KMS-11 (cell line): ENCODE data around the gene DNAJB8.

Source experiments
- H2AFZ ChIP-seq: fragments of 200-600 bp; sonication (generic); 2 replicates; pipeline ENCODE4 v1.6.1; 2016; ENCODE audit warnings: antibody characterized with exemption, mixed run types, low read depth
- H3K27ac ChIP-seq: fragments of 200-600 bp; sonication (generic); 2 replicates; pipeline ENCODE4 v1.6.1; 2016; ENCODE audit warnings: mild to moderate bottlenecking, mixed run types
- H3K27me3 ChIP-seq: fragments of 200-600 bp; sonication (generic); 2 replicates; pipeline ENCODE4 v1.6.1; 2017; ENCODE audit warnings: mild to moderate bottlenecking, low read depth, mixed run types, moderate library complexity; ENCODE audit not compliant: insufficient read depth
- H3K36me3 ChIP-seq: fragments of 200-600 bp; sonication (generic); 2 replicates; pipeline ENCODE4 v1.6.1; 2017; ENCODE audit warnings: mild to moderate bottlenecking, mixed run types; ENCODE audit not compliant: insufficient read depth
- H3K4me1 ChIP-seq: fragments of 200-600 bp; sonication (generic); 2 replicates; pipeline ENCODE4 v1.6.1; 2016; ENCODE audit warnings: mild to moderate bottlenecking, low read depth, mixed run types; ENCODE audit not compliant: poor library complexity, severe bottlenecking
- H3K4me2 ChIP-seq: fragments of 200-600 bp; sonication (generic); 2 replicates; pipeline ENCODE4 v1.7.0; 2016; ENCODE audit warnings: mild to moderate bottlenecking, mixed run types
- H3K4me3 ChIP-seq: fragments of 200-600 bp; sonication (generic); IDR thresholded peaks from 2 replicates; pipeline ENCODE4 v1.6.1; 2017; ENCODE audit warnings: low read depth, low read length, mixed read lengths; ENCODE audit not compliant: insufficient read depth
- H3K79me2 ChIP-seq: fragments of 200-600 bp; sonication (generic); 2 replicates; pipeline ENCODE4 v1.6.1; 2016; ENCODE audit warnings: low read depth, mixed run types; ENCODE audit not compliant: insufficient read depth
- H3K9ac ChIP-seq: fragments of 200-600 bp; sonication (generic); 2 replicates; pipeline ENCODE4 v1.6.1; 2016; ENCODE audit warnings: mild to moderate bottlenecking, mixed run types
- H4K20me1 ChIP-seq: fragments of 200-600 bp; sonication (generic); 2 replicates; pipeline ENCODE4 v1.6.1; 2016; ENCODE audit warnings: mild to moderate bottlenecking, mixed run types; ENCODE audit not compliant: insufficient read depth
- TF ChIP-seq, protein P1 (sequence below): fragments of 200-600 bp; sonication (generic); conservative IDR thresholded peaks from 2 replicates; pipeline ENCODE4 v1.6.1; 2017; ENCODE audit warnings: low read depth, mild to moderate bottlenecking, antibody characterized with exemption, low read length, moderate library complexity, mixed read lengths

Gene DNAJB8

DNA sequence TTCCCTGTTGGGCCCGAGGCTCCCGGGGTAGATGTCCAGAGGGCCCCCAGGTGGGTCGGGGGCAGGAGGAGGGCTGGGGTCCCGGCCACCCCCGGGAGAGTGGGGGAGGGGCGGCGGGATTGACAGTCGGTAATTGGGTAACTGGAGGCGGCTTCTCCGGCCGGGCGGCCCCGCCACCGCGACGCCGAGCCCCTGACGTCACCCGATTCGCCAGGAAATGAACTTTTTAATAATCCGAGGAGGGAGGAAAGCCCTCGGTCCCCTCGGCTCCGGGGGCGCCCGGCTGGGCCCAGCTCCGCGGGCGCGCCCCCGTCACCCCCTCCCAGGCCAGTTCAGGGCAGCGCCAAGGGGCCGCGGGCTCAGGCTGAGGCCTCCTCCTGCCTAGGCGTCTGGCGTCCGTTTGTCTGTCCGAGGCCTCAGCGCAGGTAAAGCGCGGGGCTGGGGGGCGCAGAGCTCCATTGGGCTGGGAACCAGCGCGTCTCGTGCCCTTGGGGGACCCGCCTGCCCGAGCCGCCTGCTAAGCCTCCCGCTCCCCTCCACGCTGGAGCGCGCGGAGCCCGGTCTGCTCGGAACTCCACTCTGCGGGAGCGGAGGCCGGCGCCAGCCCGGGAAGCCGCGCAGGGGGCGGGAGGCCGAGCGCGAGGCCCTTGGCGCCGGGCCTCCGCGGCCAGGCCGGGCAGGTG is 22.4 kb upstream of the DNAJB8 start:
- Histone ChIP-seq H2AFZ (peak overlapping the region; percentile 33; the same call in 1 of the 2 replicates), H3K27ac (no peak overlapping the region), H3K27me3 (peaks cover 97% of the 10 kb centered on the region), H3K4me1 (no peaks in the 10 kb centered on the region), H3K9ac (no peak overlapping the region), H4K20me1 (no peaks in the 10 kb centered on the region), H3K79me2 (no peaks in the 10 kb centered on the region), H3K4me3 (no peak overlapping the region), H3K36me3 (no peaks in the 10 kb centered on the region), H3K4me2 (peak overlapping the region; percentile 94)
- TF ChIP-seq, protein P1, sequence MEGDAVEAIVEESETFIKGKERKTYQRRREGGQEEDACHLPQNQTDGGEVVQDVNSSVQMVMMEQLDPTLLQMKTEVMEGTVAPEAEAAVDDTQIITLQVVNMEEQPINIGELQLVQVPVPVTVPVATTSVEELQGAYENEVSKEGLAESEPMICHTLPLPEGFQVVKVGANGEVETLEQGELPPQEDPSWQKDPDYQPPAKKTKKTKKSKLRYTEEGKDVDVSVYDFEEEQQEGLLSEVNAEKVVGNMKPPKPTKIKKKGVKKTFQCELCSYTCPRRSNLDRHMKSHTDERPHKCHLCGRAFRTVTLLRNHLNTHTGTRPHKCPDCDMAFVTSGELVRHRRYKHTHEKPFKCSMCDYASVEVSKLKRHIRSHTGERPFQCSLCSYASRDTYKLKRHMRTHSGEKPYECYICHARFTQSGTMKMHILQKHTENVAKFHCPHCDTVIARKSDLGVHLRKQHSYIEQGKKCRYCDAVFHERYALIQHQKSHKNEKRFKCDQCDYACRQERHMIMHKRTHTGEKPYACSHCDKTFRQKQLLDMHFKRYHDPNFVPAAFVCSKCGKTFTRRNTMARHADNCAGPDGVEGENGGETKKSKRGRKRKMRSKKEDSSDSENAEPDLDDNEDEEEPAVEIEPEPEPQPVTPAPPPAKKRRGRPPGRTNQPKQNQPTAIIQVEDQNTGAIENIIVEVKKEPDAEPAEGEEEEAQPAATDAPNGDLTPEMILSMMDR, result no peak

DNA sequence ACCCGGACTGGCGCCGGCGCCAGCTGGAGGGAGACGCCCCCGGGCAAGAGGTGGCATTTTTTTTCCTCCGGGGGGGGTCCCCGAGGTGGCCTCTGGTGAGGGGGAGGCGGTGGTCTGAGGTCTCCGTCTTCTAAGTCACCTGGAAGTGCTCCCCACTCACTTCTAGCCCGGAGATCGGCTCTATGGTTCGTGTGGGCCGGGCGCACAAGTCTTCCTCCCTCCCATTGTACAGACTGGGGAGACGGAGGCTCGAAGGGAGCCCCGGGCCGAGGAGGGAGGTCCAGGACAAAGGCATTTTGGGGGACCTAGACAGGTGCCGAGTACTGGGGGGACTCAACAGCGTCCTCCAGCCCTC is 21.9 kb upstream of the DNAJB8 start:
- Histone ChIP-seq H3K27me3 (peaks cover 97% of the 10 kb centered on the region), H4K20me1 (no peaks in the 10 kb centered on the region)

DNA sequence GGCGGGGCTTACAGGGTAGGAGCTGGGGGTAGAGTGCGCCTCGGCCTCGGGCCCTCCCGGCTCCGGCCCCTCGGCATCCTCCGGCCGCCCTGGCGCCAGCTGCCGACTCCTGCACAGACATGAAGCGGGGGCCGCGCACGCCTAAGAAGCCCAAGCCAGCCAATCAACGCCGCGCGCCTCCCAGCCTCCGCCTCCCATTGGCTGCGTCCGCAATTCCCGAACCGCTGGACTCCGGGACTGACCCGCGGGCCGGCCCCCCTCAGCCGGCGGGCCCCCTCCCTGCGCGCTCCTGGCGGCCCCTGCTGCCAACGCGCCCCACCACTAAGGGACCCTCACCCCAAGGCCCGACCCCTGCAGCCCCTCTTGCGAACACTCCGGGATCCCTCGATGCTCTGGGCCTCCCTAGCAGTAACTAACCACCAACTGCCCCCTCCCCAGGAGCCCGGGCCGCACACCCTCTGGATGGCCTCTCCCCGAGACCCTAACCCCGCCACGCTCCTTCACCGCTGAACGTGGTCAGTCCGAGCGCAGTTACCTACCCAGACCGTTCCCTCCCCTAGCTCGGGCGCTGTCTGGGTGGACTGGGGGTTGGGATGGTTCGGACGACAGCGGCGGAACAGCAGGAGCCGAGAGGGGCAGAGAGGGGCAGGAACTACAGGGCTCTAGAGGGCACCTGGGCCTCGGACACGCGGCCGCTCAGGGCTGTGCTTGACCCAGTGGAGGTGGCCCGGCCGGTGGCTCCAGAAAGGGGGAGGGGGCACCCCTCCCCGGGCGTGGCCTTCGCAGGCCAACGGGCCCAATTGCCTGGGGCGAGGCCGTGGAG is 21.3 kb upstream of the DNAJB8 start:
- Histone ChIP-seq H3K9ac (no peak overlapping the region), H3K4me2 (peak overlapping the region; percentile 94), H2AFZ (peak overlapping the region; percentile 88), H3K4me3 (no peak overlapping the region), H3K4me1 (no peaks in the 10 kb centered on the region), H3K79me2 (no peaks in the 10 kb centered on the region), H3K27ac (no peak overlapping the region), H3K36me3 (no peaks in the 10 kb centered on the region), H4K20me1 (no peaks in the 10 kb centered on the region), H3K27me3 (peaks cover 97% of the 10 kb centered on the region)
- TF ChIP-seq, protein P1, result no peak

More for the DNA sequence above, 21.9 kb upstream of the DNAJB8 start:
- TF ChIP-seq, protein P1, result no peak
- H3K9ac ChIP-seq, result no peak overlapping the region
- peak overlapping the region; percentile 94 for H3K4me2 ChIP-seq
- H3K4me3 ChIP-seq, result no peak overlapping the region
- H3K79me2 ChIP-seq, result no peaks in the 10 kb centered on the region
- H2AFZ ChIP-seq, result peak overlapping the region; percentile 88; the same call in 1 of the 2 replicates
- no peaks in the 10 kb centered on the region for H3K36me3 ChIP-seq
- H3K4me1 ChIP-seq, result no peaks in the 10 kb centered on the region
- H3K27ac ChIP-seq, result no peak overlapping the region

DNA sequence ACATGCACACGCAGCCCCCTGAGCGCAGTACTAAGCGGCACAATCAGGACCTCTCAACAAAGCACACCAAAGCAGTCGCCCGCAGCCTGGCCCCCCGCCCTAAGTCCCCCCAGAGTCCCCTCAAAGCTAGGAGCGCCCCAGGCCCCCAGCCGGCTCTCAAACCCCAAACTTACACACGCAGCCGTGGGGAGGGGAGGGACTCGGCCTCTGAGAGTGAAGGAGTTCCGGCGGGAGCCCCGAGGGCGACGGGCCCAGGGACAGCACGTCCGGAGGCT is 20.8 kb upstream of the DNAJB8 start:
- Histone ChIP-seq H3K4me1 (no peaks in the 10 kb centered on the region), H3K4me2 (peak overlapping the region; percentile 94), H3K27me3 (peaks cover 97% of the 10 kb centered on the region), H3K9ac (no peak overlapping the region), H4K20me1 (no peaks in the 10 kb centered on the region), H3K4me3 (peak overlapping the region; percentile 40), H3K79me2 (no peaks in the 10 kb centered on the region), H3K27ac (no peak overlapping the region), H2AFZ (peak overlapping the region; percentile 88), H3K36me3 (no peaks in the 10 kb centered on the region)
- TF ChIP-seq, protein P1, result no peak
